Limb (tissue), 2 donors: ENCODE measurements around the gene LMTK3.
"Not testable (repeated sequence)": the region's sequence is repeated elsewhere in the genome, so short reads cannot be mapped to it uniquely, and the experiment has no call there.

Source experiments
- DNase-seq, 2 donors: peaks; one replicate each; pipeline ENCODE4 v3.0.0-alpha.2; 2016; ENCODE audit errors: extremely low spot score in 2 of 2

Gene LMTK3

GRCh38 chr19:48489608-48490216 lies 21.9 kb downstream of the LMTK3 start:
- DNase-seq: peak in 1 of 2 donors; percentile 83

- DNase-seq: not testable (repeated sequence)
Observed at GRCh38 chr19:48488478-48488877, 23.2 kb downstream of the LMTK3 start.

- DNase-seq: peak in 1 of 2 donors; percentile 37
Observed at GRCh38 chr19:48487948-48488347, 23.7 kb downstream of the LMTK3 start.

GRCh38 chr19:48487544-48487943 lies 24.1 kb downstream of the LMTK3 start:
- no peak for DNase-seq

- DNase-seq: not testable (repeated sequence)
Observed at GRCh38 chr19:48486706-48487105, 24.9 kb downstream of the LMTK3 start.

- no peak for DNase-seq
Observed at GRCh38 chr19:48484931-48485612, 26.6 kb downstream of the LMTK3 start.

GRCh38 chr19:48484247-48484893 lies 27.3 kb downstream of the LMTK3 start:
- DNase-seq: no peak

- no peak for DNase-seq
Observed at GRCh38 chr19:48483301-48483700, 28.3 kb downstream of the LMTK3 start.

- peak in 1 of 2 donors; percentile 26 for DNase-seq
Observed at GRCh38 chr19:48481846-48482639, 29.6 kb downstream of the LMTK3 start.

- DNase-seq: peak in 1 of 2 donors; percentile 71
Observed at GRCh38 chr19:48480558-48481500, 30.8 kb downstream of the LMTK3 start.

- DNase-seq: no peak
Observed at GRCh38 chr19:48480183-48480557, 31.5 kb downstream of the LMTK3 start.

- DNase-seq: peak in 1 of 2 donors; percentile 32
Observed at GRCh38 chr19:48479686-48480085, 31.9 kb downstream of the LMTK3 start.

- peak in 1 of 2 donors; percentile 36 for DNase-seq
Observed at GRCh38 chr19:48478339-48479256, 33.0 kb downstream of the LMTK3 start.

GRCh38 chr19:48477698-48478338 lies 33.8 kb downstream of the LMTK3 start:
- peak in 1 of 2 donors; percentile 42 for DNase-seq

- no peak for DNase-seq
Observed at GRCh38 chr19:48477067-48477685, 34.5 kb downstream of the LMTK3 start.

- no peak for DNase-seq
Observed at GRCh38 chr19:48476176-48476575, 35.5 kb downstream of the LMTK3 start.

- DNase-seq: no peak
Observed at GRCh38 chr19:48475369-48476068, 36.1 kb downstream of the LMTK3 start.

GRCh38 chr19:48474084-48474592 lies 37.5 kb downstream of the LMTK3 start:
- no peak for DNase-seq
